H1 (cell line): ENCODE results near the gene CDRT15. TPM values are rescaled to one million over a fixed set of nuclear protein-coding genes. Genes with fewer than 3 reads are reported as not detected.

Experiments
- CTCF ChIA-PET: fragments of 300-600 bp; sonication (Branson Sonifier 250); formaldehyde crosslinking; loops from one replicate; lab custom pipeline; 2021; ENCODE audit not compliant: partially characterized antibody; lab: Charles Lee
- POLR2A ChIA-PET: fragments of 300-600 bp; sonication (Branson Sonifier 250); formaldehyde crosslinking; loops from one replicate; lab custom pipeline; 2021; ENCODE audit warnings: inconsistent platforms; ENCODE audit not compliant: partially characterized antibody; lab: Charles Lee
- DNase-seq, 2 experiments: peaks; one replicate each; pipeline versions ENCODE4 v3.0.0 to v3.0.0-alpha.2; 2010 to 2022; ENCODE audit warnings: low spot score in 2 of 2, low read depth in 1 of 2, mixed read lengths in 1 of 2
- FAIRE-seq: peaks from 2 replicates; lab custom pipeline; 2011; peaks lifted over from hg19 to GRCh38; lab: Jason Lieb, UNC
- H2AFZ ChIP-seq: 2 replicates; pipeline ENCODE4 v1.8.1; 2012; ENCODE audit warnings: low read length, inconsistent platforms
- H2AK5ac ChIP-seq: 2 replicates; pipeline ENCODE4 v1.6.1; 2013; ENCODE audit warnings: low read depth, low read length
- H2BK120ac ChIP-seq: replicated peaks from 2 replicates; pipeline ENCODE3; 2013; ENCODE audit warnings: low read depth, low read length, inconsistent platforms
- H2BK12ac ChIP-seq: 2 replicates; pipeline ENCODE4 v1.6.1; 2013; ENCODE audit warnings: low read depth, low read length
- H2BK15ac ChIP-seq: 2 replicates; pipeline ENCODE4 v1.6.1; 2013; ENCODE audit warnings: low read length
- H2BK20ac ChIP-seq: 2 replicates; pipeline ENCODE4 v1.6.1; 2013; ENCODE audit warnings: low read length
- H2BK5ac ChIP-seq: 2 replicates; pipeline ENCODE4 v1.6.1; 2013; ENCODE audit warnings: low read depth, low read length
- H3K14ac ChIP-seq: 2 replicates; pipeline ENCODE4 v1.6.1; 2013; ENCODE audit warnings: inconsistent platforms; ENCODE audit not compliant: insufficient read length
- H3K18ac ChIP-seq: 2 replicates; pipeline ENCODE4 v1.6.1; 2013; ENCODE audit warnings: low read length; ENCODE audit errors: extremely low read depth
- H3K23ac ChIP-seq: 2 replicates; pipeline ENCODE4 v1.6.1; 2013; ENCODE audit warnings: inconsistent platforms; ENCODE audit not compliant: insufficient read length
- H3K23me2 ChIP-seq: 2 replicates; pipeline ENCODE4 v1.6.1; 2013; ENCODE audit warnings: low read depth, low read length
- H3K27ac ChIP-seq: 2 replicates; pipeline ENCODE4 v1.6.1; 2011; ENCODE audit warnings: low read depth, low read length, inconsistent platforms
- H3K27me3 ChIP-seq, 4 experiments: replicated peaks in 1 of 4; 1 replicate in 1 of 4; 2 replicates in 3 of 4; pipeline versions ENCODE4 v1.6.1 to v1.8.1; 2011 to 2013; ENCODE audit warnings: low read length in 3 of 4, mild to moderate bottlenecking in 3 of 4, inconsistent platforms in 2 of 4, mixed read lengths in 2 of 4, moderate library complexity in 1 of 4; ENCODE audit not compliant: control insufficient read depth in 3 of 4, insufficient read depth in 3 of 4; ENCODE audit errors: extremely low read depth in 1 of 4
- H3K36me3 ChIP-seq, 4 experiments: 2 replicates each; pipeline versions ENCODE4 v1.6.1 to v1.8.1; 2011 to 2013; ENCODE audit warnings: mild to moderate bottlenecking in 4 of 4, low read length in 3 of 4, moderate library complexity in 2 of 4, control low read depth in 1 of 4, inconsistent platforms in 1 of 4; ENCODE audit not compliant: insufficient read depth in 4 of 4, control insufficient read depth in 2 of 4
- H3K4ac ChIP-seq: replicated peaks from 2 replicates; pipeline ENCODE3; 2013; ENCODE audit warnings: low read length, low read depth, mixed read lengths, inconsistent platforms; ENCODE audit not compliant: insufficient read length
- H3K4me1 ChIP-seq, 4 experiments: replicated peaks in 1 of 4; 1 replicate in 1 of 4; 2 replicates in 3 of 4; pipeline versions ENCODE4 v1.6.1 to v1.8.1; 2011 to 2013; ENCODE audit warnings: low read length in 3 of 4, inconsistent platforms in 2 of 4, mixed read lengths in 1 of 4; ENCODE audit not compliant: insufficient read depth in 4 of 4, control insufficient read depth in 3 of 4
- H3K4me2 ChIP-seq, 2 experiments: 2 replicates each; pipeline versions ENCODE4 v1.6.1 to v1.8.1; 2011 to 2013; ENCODE audit warnings: low read depth in 2 of 2, low read length in 2 of 2, control low read depth in 1 of 2, inconsistent platforms in 1 of 2, mild to moderate bottlenecking in 1 of 2; ENCODE audit not compliant: insufficient read depth in 1 of 2
- H3K4me3 ChIP-seq, 4 experiments: fragments of 200-600, 300-600 bp in 1 of 4; sonication (generic), shearing (Covaris generic), sonication (Bioruptor Twin) in 1 of 4; 2 replicates each; pipeline versions ENCODE4 v1.5.1 to v1.8.1; 2011 to 2016; ENCODE audit warnings: low read length in 4 of 4, low read depth in 3 of 4, control low read depth in 2 of 4, inconsistent platforms in 2 of 4, mild to moderate bottlenecking in 2 of 4, mixed read lengths in 1 of 4, moderate library complexity in 1 of 4; ENCODE audit not compliant: insufficient read depth in 2 of 4; ENCODE audit errors: extremely low read depth in 1 of 4
- H3K56ac ChIP-seq: replicated peaks from 2 replicates; pipeline ENCODE3; 2013; ENCODE audit warnings: low read depth, mild to moderate bottlenecking, mixed read lengths, low read length, inconsistent platforms; ENCODE audit not compliant: insufficient read length
- H3K79me1 ChIP-seq: 2 replicates; pipeline ENCODE4 v1.6.1; 2013; ENCODE audit warnings: low read depth, low read length, control low read depth
- H3K79me2 ChIP-seq, 2 experiments: 2 replicates each; pipeline versions ENCODE4 v1.6.1 to v1.8.1; 2012 to 2013; ENCODE audit warnings: low read length in 2 of 2, mild to moderate bottlenecking in 2 of 2, inconsistent platforms in 1 of 2; ENCODE audit not compliant: insufficient read depth in 2 of 2, control insufficient read depth in 1 of 2
- H3K9ac ChIP-seq, 4 experiments: replicated peaks in 1 of 4; 1 replicate in 1 of 4; 2 replicates in 3 of 4; pipeline versions ENCODE4 v1.6.1 to v1.8.1; 2011 to 2013; ENCODE audit warnings: low read depth in 3 of 4, low read length in 3 of 4, control low read depth in 2 of 4, mild to moderate bottlenecking in 2 of 4, moderate library complexity in 2 of 4, inconsistent platforms in 1 of 4; ENCODE audit errors: extremely low read depth in 1 of 4
- H3K9me3 ChIP-seq, 2 experiments: 2 replicates each; pipeline versions ENCODE4 v1.6.1 to v1.8.1; 2012 to 2013; ENCODE audit warnings: mild to moderate bottlenecking in 2 of 2, moderate library complexity in 2 of 2, control low read depth in 1 of 2, inconsistent platforms in 1 of 2, low read depth in 1 of 2, low read length in 1 of 2, mixed read lengths in 1 of 2; ENCODE audit not compliant: insufficient read depth in 2 of 2
- H4K20me1 ChIP-seq, 2 experiments: replicated peaks in 1 of 2; 2 replicates each; pipeline versions ENCODE3 to v1.8.1; 2011 to 2013; ENCODE audit warnings: inconsistent platforms in 2 of 2, low read length in 2 of 2, mild to moderate bottlenecking in 1 of 2; ENCODE audit not compliant: insufficient read depth in 2 of 2, control insufficient read depth in 1 of 2
- H4K5ac ChIP-seq: 2 replicates; pipeline ENCODE4 v1.6.1; 2013; ENCODE audit warnings: low read length, low read depth, mixed read lengths, inconsistent platforms; ENCODE audit not compliant: insufficient read length
- H4K8ac ChIP-seq: 2 replicates; pipeline ENCODE4 v1.8.0; 2013; ENCODE audit warnings: mild to moderate bottlenecking, moderate library complexity, low read length, inconsistent platforms; ENCODE audit not compliant: insufficient read depth; ENCODE audit errors: extremely low read depth
- H4K91ac ChIP-seq: replicated peaks from 2 replicates; pipeline ENCODE3; 2013; ENCODE audit warnings: low read length, mixed read lengths, inconsistent platforms; ENCODE audit not compliant: insufficient read length
- BCL11A ChIP-seq, 2 experiments: IDR thresholded peaks; one replicate each; pipeline ENCODE4 v1.6.1; 2011; ENCODE audit warnings: low read depth in 2 of 2, low read length in 2 of 2, mild to moderate bottlenecking in 2 of 2
- CBX5 ChIP-seq: fragments of 300-800, 300-1000 bp; sonication (generic); IDR thresholded peaks from 2 replicates; pipeline ENCODE4 v1.7.1; 2016; ENCODE audit warnings: antibody characterized with exemption, low read length, low read depth
- CBX8 ChIP-seq: fragments of 300-800, 300-1000 bp; sonication (generic); IDR thresholded peaks from 2 replicates; pipeline ENCODE4 v1.7.1; 2016; ENCODE audit warnings: low read depth, low read length, borderline replicate concordance
- CHD2 ChIP-seq: IDR thresholded peaks from 2 replicates; pipeline ENCODE4 v1.6.1; 2012; ENCODE audit warnings: low read length, improper control_type of control experiment
- EZH2 ChIP-seq: fragments of 200-600 bp; sonication (generic); IDR thresholded peaks from 2 replicates; pipeline ENCODE4 v1.7.1; 2012; ENCODE audit warnings: low read depth, mild to moderate bottlenecking, moderate library complexity, low read length, inconsistent platforms; ENCODE audit not compliant: severe bottlenecking
- HDAC2 ChIP-seq, 2 experiments: fragments of 300-600 bp in 1 of 2; sonication (generic) in 1 of 2; IDR thresholded peaks; 2 replicates each; pipeline ENCODE4 v1.6.1; 2011 to 2012; ENCODE audit warnings: low read depth in 2 of 2, low read length in 2 of 2, mild to moderate bottlenecking in 2 of 2, moderate library complexity in 2 of 2, borderline replicate concordance in 1 of 2, inconsistent platforms in 1 of 2
- POLR2AphosphoS5 ChIP-seq: IDR thresholded peaks from 2 replicates; pipeline ENCODE4 v1.6.1; 2011; ENCODE audit warnings: low read depth, low read length
- RFX5 ChIP-seq: IDR thresholded peaks from 2 replicates; pipeline ENCODE4 v1.6.1; 2011; ENCODE audit warnings: low read depth, low read length, improper control_type of control experiment, borderline replicate concordance
- SP1 ChIP-seq: IDR thresholded peaks from 2 replicates; pipeline ENCODE4 v1.6.1; 2011; ENCODE audit warnings: low read depth, low read length
- SP4 ChIP-seq: IDR thresholded peaks from 2 replicates; pipeline ENCODE4 v1.6.1; 2012; ENCODE audit warnings: low read length, inconsistent platforms
- TBP ChIP-seq: IDR thresholded peaks from 2 replicates; pipeline ENCODE4 v1.6.1; 2011; ENCODE audit warnings: low read depth, low read length, improper control_type of control experiment
- TEAD4 ChIP-seq: IDR thresholded peaks from 2 replicates; pipeline ENCODE4 v1.6.1; 2012; ENCODE audit warnings: low read depth, low read length, inconsistent platforms, mixed read lengths
- WGBS, 2 experiments: shearing (Covaris generic) in 1 of 2; methylation state at CpG; one replicate each; pipeline versions ENCODE4 v1.1.6 to v1.1.7; 2013 to 2015; ENCODE audit warnings: low lambda C conversion rate in 2 of 2, mixed read lengths in 2 of 2, inconsistent platforms in 1 of 2, low coverage in 1 of 2, missing lambda C conversion rate in 1 of 2; ENCODE audit not compliant: insufficient replicate concordance in 2 of 2, insufficient coverage in 1 of 2, insufficient read length in 1 of 2; ENCODE audit errors: extremely low coverage in 1 of 2, missing lambda C conversion rate in 1 of 2; 5-methylcytosine and 5-hydroxymethylcytosine counted together
- polyA plus RNA-seq, 7 experiments: library from polyadenylated mRNA; depleted of rRNA in 3 of 7; stranded (reverse) in 5 of 7; unstranded in 2 of 7; fragments of >200 nt in 5 of 7; fragments of 200-250 nt in 2 of 7; gene quantifications; 1 replicate in 5 of 7; 2 replicates in 1 of 7; 4 replicates in 1 of 7; pipeline versions ENCODE4 v1.2.1 to v1.2.3, GENCODE V29; 2011 to 2013; ENCODE audit warnings: missing spikeins in 2 of 7, mixed read lengths in 2 of 7
- total RNA-seq: library from RNA; stranded (reverse); fragmentation: NEBNext Ultra II Directional; extraction: Animal tissue kit (Norgen Biotek cat#: 25700); gene quantifications from 2 replicates; pipeline ENCODE4 v1.2.1, GENCODE V29; 2021
- TF ChIP-seq, protein P1 (sequence below): IDR thresholded peaks from 2 replicates; pipeline ENCODE4 v1.6.1; 2012; ENCODE audit warnings: inconsistent platforms

Gene CDRT15
- total and polyA plus RNA-seq, 2 of the 8 experiments (the other 6 are each of a cell fraction or from before 2014, with no cell fraction given) = not detected

DNA sequence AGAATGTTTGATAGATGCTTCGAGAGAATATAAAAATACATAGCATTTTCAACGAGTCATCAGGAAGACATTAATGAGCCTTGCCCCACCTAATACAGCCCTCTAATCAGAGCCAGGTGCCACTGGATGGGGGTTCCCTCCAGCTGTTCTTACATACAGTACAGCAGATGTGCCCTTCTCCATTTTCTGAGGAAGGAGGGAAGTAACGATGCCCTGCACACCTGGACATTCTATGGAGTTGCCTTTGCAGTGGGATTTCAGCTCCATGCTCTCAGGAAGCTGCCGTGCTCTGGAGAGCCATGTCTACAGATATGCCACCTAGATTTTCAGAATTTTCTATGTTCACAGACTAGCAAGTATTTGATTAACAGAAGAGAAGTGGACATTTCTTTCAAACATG, 36.3 kb downstream of the CDRT15 start:
- no peaks in the 10 kb centered on the region for H3K79me1 ChIP-seq
- H3K27ac ChIP-seq = no peak overlapping the region
- no peak overlapping the region for H2BK20ac ChIP-seq
- no peak overlapping the region for H2AK5ac ChIP-seq
- peaks cover 2% of the 10 kb centered on the region; the same call in 1 of the 2 replicates for H3K23me2 ChIP-seq
- no peaks in the 10 kb centered on the region; a peak in 1 of 7 replicates for H3K4me1 ChIP-seq
- no peaks in the 10 kb centered on the region for H3K27me3 ChIP-seq
- no peak overlapping the region for H2BK120ac ChIP-seq
- no peak overlapping the region for H3K4ac ChIP-seq
- H2BK5ac ChIP-seq = no peak overlapping the region
- H3K36me3 ChIP-seq = no peaks in the 10 kb centered on the region; a peak in 1 of 8 replicates
- no peak overlapping the region for H3K4me2 ChIP-seq
- ChIA-PET CTCF (interaction anchor here (1.3 to 3.0 kb wide), 3 partner anchors 11 to 46 kb away, joined by 3 to 8 read pairs (median 6); no protein-coding TSS in a partner anchor), POLR2A (no interaction called here)
- H4K8ac ChIP-seq = no peak overlapping the region
- H4K20me1 ChIP-seq = no peaks in the 10 kb centered on the region
- no peak overlapping the region for H3K14ac ChIP-seq
- no peak overlapping the region for H3K18ac ChIP-seq
- no peak for DNase-seq
- no peak overlapping the region for H3K56ac ChIP-seq
- no peaks in the 10 kb centered on the region for H3K79me2 ChIP-seq
- H4K5ac ChIP-seq = no peak overlapping the region
- H3K23ac ChIP-seq = no peak overlapping the region
- no peaks in the 10 kb centered on the region for H3K9me3 ChIP-seq
- H2AFZ ChIP-seq = no peak overlapping the region
- H2BK15ac ChIP-seq = no peak overlapping the region
- H4K91ac ChIP-seq = no peak overlapping the region
- no peak overlapping the region for H2BK12ac ChIP-seq
- no peak overlapping the region for H3K9ac ChIP-seq
- H3K4me3 ChIP-seq = no peak overlapping the region
- WGBS, 2 experiments = 90% methylated on average over 4 of the region's 4 CpGs; no CpG with 5 or more reads in 1 of the 2 experiments
- FAIRE-seq = no peak
- TF ChIP-seq, protein P1, sequence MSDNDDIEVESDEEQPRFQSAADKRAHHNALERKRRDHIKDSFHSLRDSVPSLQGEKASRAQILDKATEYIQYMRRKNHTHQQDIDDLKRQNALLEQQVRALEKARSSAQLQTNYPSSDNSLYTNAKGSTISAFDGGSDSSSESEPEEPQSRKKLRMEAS = no peak
- TF ChIP-seq SP4 = no peak
- TF ChIP-seq TBP = no peak
- no peak for TF ChIP-seq BCL11A (IDR thresholded peaks at IDR 0.05; ENCODE audit: low read depth in 2 of 2, low read length in 2 of 2)
- TF ChIP-seq SP1 = no peak
- TF ChIP-seq TEAD4 = no peak
- TF ChIP-seq POLR2AphosphoS5 = no peak
- TF ChIP-seq CBX8 = no peak
- TF ChIP-seq EZH2 = no peak
- TF ChIP-seq HDAC2 (IDR thresholded peaks at IDR 0.05; ENCODE audit: borderline replicate concordance in 1 of 2, low read depth in 2 of 2, low read length in 2 of 2) = no peak
- TF ChIP-seq CBX5 = no peak
- no peak for TF ChIP-seq RFX5
- TF ChIP-seq CHD2 = no peak
